ENCODE results near the gene PRKCH.

The PRKCH gene

DNA sequence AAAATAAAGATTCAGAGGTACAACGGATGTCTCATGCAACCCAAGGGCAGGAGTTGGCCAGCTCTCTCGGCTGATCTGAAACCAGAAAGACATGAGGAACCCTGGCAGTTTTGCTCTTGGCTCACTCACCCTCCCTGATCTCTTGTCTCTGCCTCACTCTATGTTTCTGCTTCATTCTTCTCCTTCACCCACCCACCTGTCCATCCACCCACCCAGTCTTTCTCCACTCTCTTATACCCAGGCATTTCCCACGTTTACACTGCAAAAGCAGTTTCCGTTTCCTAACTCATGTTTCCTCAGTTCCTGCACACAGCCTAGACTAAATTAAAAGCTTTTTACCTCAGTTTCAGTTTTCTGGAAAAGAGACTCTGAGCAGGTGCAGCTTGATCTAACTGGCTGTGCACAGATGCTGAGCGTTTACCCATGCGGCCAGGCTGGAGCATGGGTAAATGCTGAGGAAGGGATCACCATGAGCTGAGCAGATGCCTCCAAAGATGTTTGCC, 157.6 kb downstream of the PRKCH start:
- peak; percentile 19 for DNase-seq

- no peak for DNase-seq
Observed at GRCh38 chr14:61479746-61480502, 158.5 kb downstream of the PRKCH start.

DNA sequence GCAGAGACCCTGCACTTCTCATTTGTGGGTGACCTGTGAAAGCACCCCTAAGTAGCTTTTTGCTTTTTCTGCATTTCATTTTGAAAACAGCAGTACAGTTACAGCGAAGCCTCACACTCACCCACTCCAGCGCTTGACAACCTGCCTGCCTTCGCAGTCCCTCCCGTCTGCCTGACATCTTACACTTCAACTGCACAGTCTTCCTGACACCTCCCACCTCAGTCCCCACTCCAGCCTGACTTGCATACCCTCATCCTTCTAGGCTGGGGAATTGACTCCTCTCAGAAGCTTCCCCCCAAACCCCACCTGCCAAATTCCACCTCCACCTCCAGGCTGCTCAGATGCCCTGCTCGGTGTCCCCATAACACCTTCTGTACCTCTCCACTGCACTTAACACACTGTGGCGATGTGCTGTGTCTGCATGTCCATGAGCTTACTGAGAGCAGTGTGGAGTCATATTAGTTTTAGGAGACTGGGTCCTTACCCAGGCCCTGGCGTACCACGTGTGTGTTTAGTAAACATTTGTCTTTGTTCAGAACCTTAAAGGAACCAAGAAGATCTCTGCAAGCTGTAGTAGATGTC, 159.4 kb downstream of the PRKCH start:
- no peak for DNase-seq

- DNase-seq = no peak
Observed at GRCh38 chr14:61481701-61482100, 160.3 kb downstream of the PRKCH start.

- DNase-seq = no peak
Observed at GRCh38 chr14:61482348-61483206, 161.2 kb downstream of the PRKCH start.

- DNase-seq = no peak
Observed at GRCh38 chr14:61483476-61483875, 162.1 kb downstream of the PRKCH start.

- DNase-seq = no peak
Observed at GRCh38 chr14:61484031-61484430, 162.7 kb downstream of the PRKCH start.

DNA sequence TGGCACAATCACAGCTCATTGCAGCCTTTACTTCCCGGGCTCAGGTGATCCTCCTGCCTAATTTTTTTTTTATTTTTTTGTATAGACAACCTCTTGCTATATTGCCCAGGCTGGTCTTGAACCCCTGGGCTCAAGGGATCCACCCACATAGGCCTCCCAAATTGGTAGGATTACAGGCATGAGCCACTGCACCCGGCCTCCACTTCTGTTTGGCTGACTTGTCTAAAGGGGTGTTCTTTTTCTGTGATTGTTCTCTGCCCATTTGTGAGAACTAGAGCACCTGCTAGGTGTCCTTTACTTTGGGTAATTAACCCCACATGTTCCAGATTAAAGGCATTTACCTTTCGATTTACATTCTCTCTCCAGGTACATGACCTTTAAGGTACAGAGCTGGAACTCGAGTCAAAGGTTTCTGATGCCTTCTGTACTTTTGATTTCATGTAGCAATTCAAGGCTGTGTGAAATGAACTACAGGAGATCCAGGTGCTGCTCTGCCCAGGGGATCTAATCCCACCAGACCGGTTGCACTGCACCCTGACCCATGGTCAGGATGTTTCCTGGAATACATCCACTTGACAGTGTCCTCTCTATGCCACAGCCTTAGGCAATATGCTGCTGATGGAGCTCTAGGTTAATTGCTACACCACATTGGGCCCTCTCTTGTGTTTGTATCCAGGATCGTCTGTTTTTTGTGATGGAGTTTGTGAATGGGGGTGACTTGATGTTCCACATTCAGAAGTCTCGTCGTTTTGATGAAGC, 163.6 kb downstream of the PRKCH start:
- DNase-seq = no peak

DNA sequence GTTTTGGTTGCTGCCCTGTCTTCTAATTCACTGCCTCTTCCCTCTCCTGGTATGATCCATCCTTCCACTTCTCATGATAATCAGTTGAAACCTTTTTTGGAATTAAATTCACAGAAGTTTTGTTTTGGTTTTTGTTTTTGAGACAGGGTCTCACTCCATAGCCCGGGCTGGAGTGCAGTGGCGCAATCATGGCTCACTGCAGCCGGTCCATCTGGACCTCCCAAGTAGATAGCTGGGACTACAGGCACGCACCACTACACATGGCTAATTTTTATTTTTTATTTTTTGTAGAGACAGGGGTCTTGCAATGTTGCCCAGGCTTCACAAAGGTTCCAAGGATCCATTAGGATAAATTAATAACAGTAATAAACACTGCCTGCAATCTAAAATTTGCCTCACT, 164.3 kb downstream of the PRKCH start:
- no peak for DNase-seq

- DNase-seq = no peak
Observed at GRCh38 chr14:61486930-61487495, 165.6 kb downstream of the PRKCH start.

DNA sequence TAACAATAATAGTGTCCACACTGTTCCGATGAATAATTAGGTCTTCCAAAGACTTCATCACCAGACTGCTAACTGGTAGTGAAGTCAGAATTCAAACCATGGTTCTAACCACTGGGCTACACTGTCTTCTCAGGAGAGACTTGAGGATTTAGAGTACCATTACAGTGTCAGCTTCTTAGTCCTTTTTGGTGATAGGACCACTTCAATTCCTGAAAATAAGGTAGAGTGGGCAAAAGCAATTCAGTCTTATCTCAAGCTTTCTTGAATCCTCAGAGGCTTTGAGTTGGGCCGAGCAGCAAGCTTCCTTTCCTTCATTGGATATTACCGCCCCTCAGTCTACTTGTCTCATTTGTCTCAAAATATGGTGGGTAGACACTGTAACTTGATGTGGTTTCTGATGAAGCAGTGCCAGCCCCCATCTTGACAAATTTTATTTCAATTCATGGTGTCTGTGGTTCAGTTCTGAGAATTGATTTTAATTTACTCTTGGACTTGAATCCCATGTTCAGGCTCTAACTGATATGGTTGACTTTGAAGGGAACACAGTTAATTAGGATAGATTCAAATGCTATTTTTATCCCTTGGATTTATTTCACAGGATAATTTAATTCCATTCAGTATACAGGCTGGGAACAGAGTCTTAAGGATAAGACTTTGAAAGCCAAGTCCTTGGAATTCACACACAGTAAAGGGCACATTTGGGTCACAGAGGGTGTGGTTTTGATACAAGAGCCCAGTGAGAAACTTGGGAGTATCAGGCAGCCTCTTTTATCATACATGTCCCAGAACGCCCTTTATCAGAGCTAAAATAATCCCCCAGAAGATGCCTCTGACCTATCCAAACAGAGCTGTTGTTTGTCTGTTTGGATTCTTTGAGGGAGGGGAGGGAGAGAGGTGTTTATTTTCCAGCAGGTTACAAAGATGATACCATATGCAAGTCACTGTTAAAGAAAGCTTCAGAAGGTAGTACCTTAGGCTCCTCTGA, 167.3 kb downstream of the PRKCH start:
- no peak for DNase-seq

DNA sequence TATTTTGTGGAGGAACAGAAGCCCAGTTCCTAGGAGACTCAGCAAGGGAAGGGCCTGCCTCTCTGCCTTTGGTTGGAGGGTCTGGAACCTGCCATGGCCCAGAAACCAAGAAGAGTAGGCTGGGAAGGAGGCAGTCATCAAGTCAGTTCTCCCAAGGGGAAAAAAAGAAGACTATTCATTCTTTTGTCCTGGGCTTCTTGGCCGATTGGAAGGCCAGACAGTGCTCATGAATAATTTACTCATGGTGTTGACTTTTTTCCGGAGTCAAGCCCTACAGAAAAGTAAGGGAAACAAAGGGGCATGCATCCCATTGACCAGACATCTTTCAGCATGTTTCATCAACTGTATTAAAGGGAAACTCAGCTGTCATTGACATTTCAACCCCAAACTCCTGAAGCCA, 168.1 kb downstream of the PRKCH start:
- no peak for DNase-seq

- peak; percentile 19 for DNase-seq
Observed at GRCh38 chr14:61489932-61490331, 168.6 kb downstream of the PRKCH start.

DNA sequence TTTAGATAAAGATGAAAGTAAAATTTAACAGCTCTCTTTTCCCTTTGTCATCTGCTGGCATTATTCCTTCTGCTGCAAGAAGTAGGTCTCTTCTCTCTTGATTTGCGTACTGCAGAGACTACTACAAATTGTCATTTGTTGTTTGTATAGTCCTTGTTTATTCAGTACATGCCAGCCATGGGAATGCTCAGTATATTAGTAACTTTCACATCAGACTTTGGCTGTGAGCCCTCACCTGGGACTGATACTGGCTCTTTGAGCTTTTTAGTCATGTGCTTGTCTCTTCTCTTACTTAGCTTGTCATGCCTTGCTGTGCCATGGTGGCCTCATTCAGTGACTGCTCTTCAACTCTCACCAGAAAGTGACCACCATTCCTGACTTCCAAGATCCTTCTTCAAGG, 169.8 kb downstream of the PRKCH start:
- no peak for DNase-seq

DNA sequence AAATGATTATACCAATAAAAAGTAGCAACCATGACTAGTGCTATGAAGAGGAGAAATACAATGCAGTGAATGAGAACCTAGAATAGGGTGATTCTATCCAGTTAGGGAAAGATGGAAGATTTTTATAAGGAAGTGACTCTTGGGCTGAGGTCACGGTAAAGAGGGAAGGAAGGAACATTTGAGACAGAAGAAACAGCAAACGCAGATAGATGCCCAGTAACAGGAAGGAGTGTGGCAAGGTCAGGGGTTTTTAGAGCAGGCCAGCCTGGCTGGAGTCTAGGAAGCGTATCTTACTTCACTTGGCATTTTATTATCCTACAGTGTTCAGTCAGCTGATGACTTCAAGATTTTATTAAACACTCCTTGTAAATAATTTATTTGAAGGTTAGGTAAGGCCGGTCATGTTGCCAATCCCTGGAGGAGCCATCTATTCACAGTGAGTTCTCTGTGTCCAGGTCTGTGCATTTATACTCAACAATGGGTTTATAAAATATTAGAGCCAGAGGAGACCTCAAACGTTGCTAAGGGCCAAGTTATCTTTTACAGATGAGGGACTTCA, 170.6 kb downstream of the PRKCH start:
- DNase-seq = no peak

- DNase-seq = no peak
Observed at GRCh38 chr14:61492474-61492873, 171.1 kb downstream of the PRKCH start.

DNA sequence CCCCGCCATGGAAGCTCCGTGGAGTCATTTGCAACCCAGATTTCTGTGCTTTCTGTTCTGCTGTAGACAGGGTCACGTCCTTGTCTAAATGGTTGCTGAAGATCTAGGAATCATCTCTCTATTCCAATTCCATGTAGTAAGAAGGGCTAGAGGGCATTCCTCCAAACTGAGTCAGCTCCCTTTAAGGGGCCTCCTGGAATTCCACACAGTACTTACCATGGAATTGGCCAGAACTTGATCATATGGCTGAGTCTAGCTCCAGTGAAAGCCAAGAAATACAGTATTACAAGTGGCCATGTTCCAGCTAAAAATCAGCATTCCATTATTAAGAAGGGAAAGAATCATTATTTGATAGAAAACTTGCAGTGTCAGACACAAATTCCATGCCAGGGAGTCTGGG, 171.9 kb downstream of the PRKCH start:
- no peak for DNase-seq

DNA sequence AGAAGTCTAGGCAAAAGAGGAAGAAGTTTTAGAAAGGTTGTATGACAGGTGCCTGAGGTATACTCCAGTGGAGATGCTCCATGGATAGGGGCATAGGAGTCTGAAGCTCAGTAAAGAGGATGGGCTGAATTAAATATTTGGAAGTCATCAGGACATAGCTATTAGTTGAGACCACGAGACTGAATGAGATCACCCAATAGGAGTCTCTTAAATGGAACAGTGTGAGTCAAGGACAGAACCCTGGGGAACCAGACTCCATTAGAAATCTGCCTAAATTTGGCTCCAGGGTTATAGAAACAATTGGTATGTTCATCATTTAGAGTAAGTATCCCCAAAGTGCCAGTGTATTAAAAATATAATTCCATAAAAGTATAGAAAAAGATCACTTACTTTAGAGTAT, 172.6 kb downstream of the PRKCH start:
- DNase-seq = no peak

DNA sequence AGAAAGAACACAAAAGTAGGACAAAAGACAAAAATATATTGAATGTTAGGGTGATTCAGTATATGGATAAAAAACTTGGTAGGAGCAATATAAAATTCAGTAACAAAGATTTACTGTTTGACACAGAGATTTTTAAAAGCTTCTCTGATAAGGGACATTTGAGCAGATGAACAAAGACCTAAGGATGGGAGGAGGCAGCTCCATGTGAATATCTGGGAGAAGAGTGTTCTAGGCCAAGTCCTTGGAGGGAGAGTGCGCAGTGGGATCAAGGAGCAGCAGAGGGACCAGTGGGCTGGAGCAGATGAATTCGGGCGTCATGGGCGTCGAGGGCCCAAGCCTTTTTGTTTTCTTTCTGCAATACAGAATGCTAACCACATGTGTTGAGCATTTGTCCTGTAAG, 174.4 kb downstream of the PRKCH start:
- DNase-seq = no peak

DNA sequence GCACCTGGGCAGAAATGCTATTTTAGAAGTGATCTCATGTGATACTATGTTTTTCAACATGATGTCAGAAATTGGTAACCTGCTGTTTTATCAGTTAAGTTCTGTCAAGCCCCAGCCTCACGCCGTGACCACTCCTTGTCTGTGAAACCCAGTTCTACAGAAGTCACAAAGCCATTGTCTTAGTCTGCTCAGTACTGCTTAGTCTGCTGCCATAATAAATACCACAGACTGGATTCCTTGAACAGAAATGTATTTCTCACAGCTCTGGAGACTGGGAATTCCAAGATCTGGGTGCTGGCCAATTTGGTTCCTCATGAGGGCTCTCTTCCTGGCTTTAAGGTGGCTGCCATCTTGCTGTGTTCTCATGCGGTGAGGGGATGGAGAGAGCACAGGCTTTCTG, 176.9 kb downstream of the PRKCH start:
- DNase-seq = no peak

- DNase-seq = no peak
Observed at GRCh38 chr14:61498811-61499210, 177.4 kb downstream of the PRKCH start.
